GM23338 (cell line): ENCODE measurements around the gene LAMB1. TPM values are rescaled to one million over a fixed set of nuclear protein-coding genes. Genes with fewer than 3 reads are reported as not detected.

Source experiments
- ATAC-seq: fragments of 200-7000 bp; cut with Tn5 transposase; 3 replicates; pipeline ENCODE4 v1.9.1; 2020
- DNase-seq: peaks from one replicate; pipeline ENCODE4 v3.0.0-alpha.2; 2015; ENCODE audit warnings: low spot score
- H2AFZ ChIP-seq: fragments of 200-600 bp; sonication (generic); 2 replicates; pipeline ENCODE4 v1.8.0; 2016; ENCODE audit warnings: antibody characterized with exemption, mild to moderate bottlenecking, moderate library complexity
- H3F3A ChIP-seq: fragments of 200-600 bp; sonication (generic); replicated peaks from 2 replicates; pipeline ENCODE4 v1.8.0; 2017; ENCODE audit warnings: antibody characterized with exemption, mixed run types, low read depth
- H3K27ac ChIP-seq: fragments of 200-600 bp; sonication (generic); 2 replicates; pipeline ENCODE4 v1.6.1; 2016; ENCODE audit warnings: low read depth
- H3K27me3 ChIP-seq: fragments of 200-600 bp; sonication (generic); 2 replicates; pipeline ENCODE4 v1.8.0; 2016; ENCODE audit warnings: mild to moderate bottlenecking, mixed run types, moderate library complexity; ENCODE audit not compliant: insufficient read depth
- H3K36me3 ChIP-seq: fragments of 200-600 bp; sonication (generic); 2 replicates; pipeline ENCODE4 v1.8.0; 2016; ENCODE audit warnings: mild to moderate bottlenecking; ENCODE audit not compliant: insufficient read depth
- H3K4me1 ChIP-seq: fragments of 200-600 bp; sonication (generic); 2 replicates; pipeline ENCODE4 v1.8.0; 2016; ENCODE audit warnings: mild to moderate bottlenecking, moderate library complexity; ENCODE audit not compliant: insufficient read depth
- H3K4me2 ChIP-seq: fragments of 200-600 bp; sonication (generic); 2 replicates; pipeline ENCODE4 v1.7.1; 2017; ENCODE audit warnings: mixed run types
- H3K4me3 ChIP-seq: fragments of 200-600 bp; sonication (generic); 2 replicates; pipeline ENCODE4 v1.6.1; 2016; ENCODE audit warnings: mixed run types
- H3K79me2 ChIP-seq: fragments of 200-600 bp; sonication (generic); replicated peaks from 2 replicates; pipeline ENCODE4 v1.8.0; 2017; ENCODE audit warnings: mild to moderate bottlenecking; ENCODE audit not compliant: insufficient read depth
- H3K9me2 ChIP-seq: fragments of 200-600 bp; sonication (generic); 2 replicates; pipeline ENCODE4 v1.8.0; 2017; ENCODE audit not compliant: insufficient read depth
- H4K20me1 ChIP-seq: fragments of 200-600 bp; sonication (generic); replicated peaks from 2 replicates; pipeline ENCODE4 v1.8.0; 2017; ENCODE audit warnings: mild to moderate bottlenecking; ENCODE audit not compliant: insufficient read depth
- H3K27ac Mint-ChIP-seq: 2 replicates; pipeline ENCODE4 v1.8.0; 2020; ENCODE audit warnings: inconsistent platforms, mild to moderate bottlenecking, moderate library complexity, mixed read lengths
- H3K27me3 Mint-ChIP-seq: 3 replicates; pipeline ENCODE4 v1.8.0; 2022; ENCODE audit warnings: low read depth, mild to moderate bottlenecking, moderate library complexity, mixed read lengths, inconsistent platforms; ENCODE audit not compliant: insufficient read depth, poor library complexity
- H3K36me3 Mint-ChIP-seq: 3 replicates; pipeline ENCODE4 v1.8.0; 2021; ENCODE audit warnings: low read depth, mild to moderate bottlenecking, inconsistent platforms, moderate library complexity, mixed read lengths
- H3K4me1 Mint-ChIP-seq: 3 replicates; pipeline ENCODE4 v1.8.0; 2020; ENCODE audit warnings: mild to moderate bottlenecking, inconsistent platforms, mixed read lengths
- H3K4me3 Mint-ChIP-seq: 3 replicates; pipeline ENCODE4 v1.8.0; 2021; ENCODE audit warnings: moderate library complexity, mild to moderate bottlenecking, inconsistent platforms, mixed read lengths
- H3K9me3 Mint-ChIP-seq: 3 replicates; pipeline ENCODE4 v1.8.0; 2020; ENCODE audit warnings: moderate library complexity, mild to moderate bottlenecking, inconsistent platforms, mixed read lengths
- CREB1 ChIP-seq: fragments of 250-450 bp; sonication (Bioruptor Pico); IDR thresholded peaks from 2 replicates; pipeline ENCODE4 v1.5.0; 2020; ENCODE audit warnings: low read depth, mild to moderate bottlenecking, moderate library complexity
- CTCF ChIP-seq, 2 experiments: fragments of 200-600 bp in 1 of 2; sonication (generic) in 1 of 2; conservative IDR thresholded peaks; 2 replicates each; pipeline versions ENCODE4 v1.5.1 to v1.6.1; 2016 to 2017; ENCODE audit warnings: antibody characterized with exemption in 2 of 2, low read depth in 2 of 2, mild to moderate bottlenecking in 2 of 2, moderate library complexity in 1 of 2
- EZH2phosphoT487 ChIP-seq: fragments of 200-600 bp; sonication (generic); IDR thresholded peaks from one replicate; pipeline ENCODE4 v1.8.1; 2018; ENCODE audit warnings: antibody characterized with exemption; ENCODE audit not compliant: unreplicated experiment
- NANOG ChIP-seq: IDR thresholded peaks from 2 replicates; pipeline ENCODE4 v1.6.1; 2016; ENCODE audit warnings: antibody characterized with exemption, borderline replicate concordance
- STAT1 ChIP-seq: IDR thresholded peaks from one replicate; pipeline ENCODE4 v1.6.1; 2016; ENCODE audit warnings: antibody characterized with exemption; ENCODE audit not compliant: unreplicated experiment
- ZNF114 ChIP-seq: fragments of 250-450 bp; sonication (Bioruptor Pico); IDR thresholded peaks from 2 replicates; pipeline ENCODE4 v1.5.0; 2020; ENCODE audit warnings: mild to moderate bottlenecking, moderate library complexity
- ZNF331 ChIP-seq: fragments of 250-450 bp; sonication (Bioruptor Pico); IDR thresholded peaks from 2 replicates; pipeline ENCODE4 v1.5.0; 2020; ENCODE audit warnings: low read depth, mild to moderate bottlenecking, moderate library complexity
- ZNF462 ChIP-seq: fragments of 250-450 bp; sonication (Bioruptor Pico); IDR thresholded peaks from 2 replicates; pipeline ENCODE4 v1.5.0; 2020; ENCODE audit warnings: mild to moderate bottlenecking, moderate library complexity
- polyA plus RNA-seq: library from polyadenylated mRNA; unstranded; fragments of >200 nt; fragmentation: Nextera tagmentation; extraction: Ambion mirVana; gene quantifications from 2 replicates; pipeline ENCODE4 v1.2.1, GENCODE V29; 2016
- total RNA-seq: library from RNA; depleted of rRNA; stranded (reverse); fragments of >200 nt; shearing (Covaris generic); gene quantifications from 2 replicates; pipeline ENCODE4 v1.2.3, GENCODE V29; 2014
- TF ChIP-seq, protein P1 (sequence below): IDR thresholded peaks from 2 replicates; pipeline ENCODE4 v1.6.1; 2016; ENCODE audit warnings: antibody characterized with exemption
- TF ChIP-seq, protein P2 (sequence below): IDR thresholded peaks from one replicate; pipeline ENCODE4 v1.6.1; 2018; ENCODE audit warnings: antibody characterized with exemption; ENCODE audit not compliant: unreplicated experiment

LAMB1 gene
- total and polyA plus RNA-seq, 2 experiments from 2014 or later: 53.5 to 57.8 TPM

DNA sequence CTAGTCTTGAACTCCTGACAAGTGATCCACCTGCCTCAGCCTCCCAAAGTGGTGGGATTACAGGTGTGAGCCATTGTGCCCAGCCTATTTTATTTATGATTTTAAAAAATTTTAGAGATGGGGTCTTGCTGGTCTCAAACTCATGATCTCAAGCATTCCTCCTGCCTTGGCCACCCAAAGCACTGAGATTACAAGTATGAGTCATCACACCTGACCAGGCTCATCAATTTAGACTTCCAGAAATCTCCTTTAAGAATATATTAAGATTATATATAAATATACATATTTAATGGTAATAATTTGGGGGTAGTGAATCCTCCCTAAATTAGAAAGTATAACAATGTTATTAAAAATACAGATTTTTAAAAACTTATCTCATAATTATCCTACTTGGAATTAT is 29.1 kb downstream of the LAMB1 start:
- TF ChIP-seq, protein P1, sequence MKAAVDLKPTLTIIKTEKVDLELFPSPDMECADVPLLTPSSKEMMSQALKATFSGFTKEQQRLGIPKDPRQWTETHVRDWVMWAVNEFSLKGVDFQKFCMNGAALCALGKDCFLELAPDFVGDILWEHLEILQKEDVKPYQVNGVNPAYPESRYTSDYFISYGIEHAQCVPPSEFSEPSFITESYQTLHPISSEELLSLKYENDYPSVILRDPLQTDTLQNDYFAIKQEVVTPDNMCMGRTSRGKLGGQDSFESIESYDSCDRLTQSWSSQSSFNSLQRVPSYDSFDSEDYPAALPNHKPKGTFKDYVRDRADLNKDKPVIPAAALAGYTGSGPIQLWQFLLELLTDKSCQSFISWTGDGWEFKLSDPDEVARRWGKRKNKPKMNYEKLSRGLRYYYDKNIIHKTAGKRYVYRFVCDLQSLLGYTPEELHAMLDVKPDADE: no peak
- TF ChIP-seq ZNF462 (no peak), CREB1 (CRISPR knock-in tag) (no peak), CTCF (conservative IDR thresholded peaks at IDR 0.05; ENCODE audit: low read depth in 2 of 2) (no peak), NANOG (no peak), EZH2phosphoT487 (no peak), ZNF114 (CRISPR knock-in tag) (no peak), ZNF331 (CRISPR knock-in tag) (no peak), STAT1 (no peak)
- TF ChIP-seq, protein P2, sequence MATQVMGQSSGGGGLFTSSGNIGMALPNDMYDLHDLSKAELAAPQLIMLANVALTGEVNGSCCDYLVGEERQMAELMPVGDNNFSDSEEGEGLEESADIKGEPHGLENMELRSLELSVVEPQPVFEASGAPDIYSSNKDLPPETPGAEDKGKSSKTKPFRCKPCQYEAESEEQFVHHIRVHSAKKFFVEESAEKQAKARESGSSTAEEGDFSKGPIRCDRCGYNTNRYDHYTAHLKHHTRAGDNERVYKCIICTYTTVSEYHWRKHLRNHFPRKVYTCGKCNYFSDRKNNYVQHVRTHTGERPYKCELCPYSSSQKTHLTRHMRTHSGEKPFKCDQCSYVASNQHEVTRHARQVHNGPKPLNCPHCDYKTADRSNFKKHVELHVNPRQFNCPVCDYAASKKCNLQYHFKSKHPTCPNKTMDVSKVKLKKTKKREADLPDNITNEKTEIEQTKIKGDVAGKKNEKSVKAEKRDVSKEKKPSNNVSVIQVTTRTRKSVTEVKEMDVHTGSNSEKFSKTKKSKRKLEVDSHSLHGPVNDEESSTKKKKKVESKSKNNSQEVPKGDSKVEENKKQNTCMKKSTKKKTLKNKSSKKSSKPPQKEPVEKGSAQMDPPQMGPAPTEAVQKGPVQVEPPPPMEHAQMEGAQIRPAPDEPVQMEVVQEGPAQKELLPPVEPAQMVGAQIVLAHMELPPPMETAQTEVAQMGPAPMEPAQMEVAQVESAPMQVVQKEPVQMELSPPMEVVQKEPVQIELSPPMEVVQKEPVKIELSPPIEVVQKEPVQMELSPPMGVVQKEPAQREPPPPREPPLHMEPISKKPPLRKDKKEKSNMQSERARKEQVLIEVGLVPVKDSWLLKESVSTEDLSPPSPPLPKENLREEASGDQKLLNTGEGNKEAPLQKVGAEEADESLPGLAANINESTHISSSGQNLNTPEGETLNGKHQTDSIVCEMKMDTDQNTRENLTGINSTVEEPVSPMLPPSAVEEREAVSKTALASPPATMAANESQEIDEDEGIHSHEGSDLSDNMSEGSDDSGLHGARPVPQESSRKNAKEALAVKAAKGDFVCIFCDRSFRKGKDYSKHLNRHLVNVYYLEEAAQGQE: no peak
- H4K20me1 ChIP-seq: no peaks in the 10 kb centered on the region
- H3K4me3 Mint-ChIP-seq: no peak overlapping the region
- H3K4me1 Mint-ChIP-seq: peaks cover 31% of the 10 kb centered on the region
- peaks cover 16% of the 10 kb centered on the region; the same call in 2 of the 3 replicates for H3K36me3 Mint-ChIP-seq
- ATAC-seq (no peak), DNase-seq (no peak)
- peaks cover 14% of the 10 kb centered on the region; the same call in 1 of the 2 replicates for H3K36me3 ChIP-seq
- no peak overlapping the region for H3K27ac Mint-ChIP-seq
- H3K27me3 Mint-ChIP-seq: peaks cover 5% of the 10 kb centered on the region
- no peaks in the 10 kb centered on the region for H3K79me2 ChIP-seq
- no peaks in the 10 kb centered on the region for H3K27me3 ChIP-seq
- H3K4me1 ChIP-seq: no peaks in the 10 kb centered on the region
- H3K4me2 ChIP-seq: no peak overlapping the region
- H3K9me2 ChIP-seq: no peaks in the 10 kb centered on the region
- H3K9me3 Mint-ChIP-seq: no peaks in the 10 kb centered on the region; the same call in 2 of the 3 replicates
- H3K27ac ChIP-seq: no peak overlapping the region
- H2AFZ ChIP-seq: no peak overlapping the region
- no peaks in the 10 kb centered on the region for H3F3A ChIP-seq
- no peak overlapping the region for H3K4me3 ChIP-seq
